Prostate gland (tissue), 2 donors: Measurements from ENCODE around the gene PNKP. TPM values are rescaled to one million over a fixed set of nuclear protein-coding genes. Genes with fewer than 3 reads are reported as not detected.

ENCODE experiments used
- DNase-seq: peaks from one replicate; pipeline ENCODE4 v3.0.0-alpha.2; 2019; ENCODE audit warnings: low spot score
- H3K27ac ChIP-seq, 2 donors: fragments of 200-600 bp; sonication (generic); 2 replicates each; pipeline ENCODE4 v1.5.1; 2017 to 2019
- H3K27me3 ChIP-seq: fragments of 200-600 bp; sonication (generic); replicated peaks from 2 replicates; pipeline ENCODE4 v1.5.1; 2019; ENCODE audit not compliant: insufficient read depth
- H3K36me3 ChIP-seq, 2 donors: fragments of 200-600 bp; sonication (generic); 1 replicate in 1 of 2; 2 replicates in 1 of 2; pipeline versions ENCODE4 v1.5.1 to v1.8.1; 2017 to 2019
- H3K4me1 ChIP-seq: fragments of 200-600 bp; sonication (generic); replicated peaks from 2 replicates; pipeline ENCODE4 v1.5.1; 2019
- H3K4me3 ChIP-seq, 2 donors: fragments of 200-600 bp; sonication (generic); 2 replicates each; pipeline ENCODE4 v1.5.1; 2017 to 2019
- H3K9me3 ChIP-seq: fragments of 200-600 bp; sonication (generic); 2 replicates; pipeline ENCODE4 v1.5.1; 2017
- POLR2A ChIP-seq: fragments of 450-650 bp; IDR thresholded peaks from one replicate; pipeline ENCODE4 v1.6.1; 2016; ENCODE audit warnings: antibody characterized with exemption, mild to moderate bottlenecking
- POLR2AphosphoS5 ChIP-seq: sonication (generic); formaldehyde crosslinking; IDR thresholded peaks from one replicate; pipeline ENCODE4 v1.6.1; 2017; ENCODE audit warnings: antibody characterized with exemption
- WGBS: methylation state at CpG from one replicate; pipeline ENCODE4 v1.1.5; 2018; 5-methylcytosine and 5-hydroxymethylcytosine counted together
- intact Hi-C: fragments of 100-400 bp; cut with DNase I; formaldehyde crosslinking; loops from one replicate; pipeline ENCODE4 v1.14.2; 2022
- total RNA-seq, 2 donors: library from RNA; depleted of rRNA; stranded (reverse); fragments of >200 nt; gene quantifications; one replicate each; pipeline ENCODE4 v1.1.0, GENCODE V29; 2016
- TF ChIP-seq, protein P1 (sequence below), 4 experiments: fragments of 200-600 bp in 2 of 4; fragments of 450-650 bp in 2 of 4; sonication (generic) in 2 of 4; IDR thresholded peaks; 1 replicate in 3 of 4; 2 replicates in 1 of 4; pipeline ENCODE4 v1.5.1; 2016 to 2019; ENCODE audit warnings: antibody characterized with exemption in 4 of 4, mild to moderate bottlenecking in 2 of 4, moderate library complexity in 2 of 4

The PNKP gene
- total RNA-seq, 2 donors from 2014 or later = 64.9 to 128 TPM

DNA sequence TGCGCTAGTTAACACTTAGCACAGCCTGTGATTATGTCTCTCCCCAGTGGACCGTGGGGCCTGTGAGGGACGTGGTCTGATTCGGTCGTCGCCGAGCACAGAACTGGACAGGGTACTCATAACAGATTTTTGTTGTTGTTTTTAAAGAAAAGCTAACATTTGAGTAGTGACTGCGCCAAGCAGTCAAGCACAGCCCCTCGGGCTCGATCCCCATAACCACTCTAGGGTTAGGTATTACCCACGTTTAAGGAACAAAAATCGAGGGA is 17.2 kb downstream of the PNKP start:
- no peaks in the 10 kb centered on the region for H3K27me3 ChIP-seq
- no peak for DNase-seq
- no peaks in the 10 kb centered on the region for H3K4me1 ChIP-seq
- H3K27ac ChIP-seq = peak overlapping the region; percentile 99 to 100
- H3K9me3 ChIP-seq = no peaks in the 10 kb centered on the region
- peak overlapping the region; percentile 62 to 91 for H3K4me3 ChIP-seq
- WGBS = 64% methylated on average over 12 of the region's 12 CpGs
- intact Hi-C loops = loop anchor here (5.0 kb wide), 1 partner anchor 33 kb away; the partner anchor contains the start of gene MED25
- TF ChIP-seq POLR2AphosphoS5 (no peak), POLR2A (no peak)
- TF ChIP-seq, protein P1, sequence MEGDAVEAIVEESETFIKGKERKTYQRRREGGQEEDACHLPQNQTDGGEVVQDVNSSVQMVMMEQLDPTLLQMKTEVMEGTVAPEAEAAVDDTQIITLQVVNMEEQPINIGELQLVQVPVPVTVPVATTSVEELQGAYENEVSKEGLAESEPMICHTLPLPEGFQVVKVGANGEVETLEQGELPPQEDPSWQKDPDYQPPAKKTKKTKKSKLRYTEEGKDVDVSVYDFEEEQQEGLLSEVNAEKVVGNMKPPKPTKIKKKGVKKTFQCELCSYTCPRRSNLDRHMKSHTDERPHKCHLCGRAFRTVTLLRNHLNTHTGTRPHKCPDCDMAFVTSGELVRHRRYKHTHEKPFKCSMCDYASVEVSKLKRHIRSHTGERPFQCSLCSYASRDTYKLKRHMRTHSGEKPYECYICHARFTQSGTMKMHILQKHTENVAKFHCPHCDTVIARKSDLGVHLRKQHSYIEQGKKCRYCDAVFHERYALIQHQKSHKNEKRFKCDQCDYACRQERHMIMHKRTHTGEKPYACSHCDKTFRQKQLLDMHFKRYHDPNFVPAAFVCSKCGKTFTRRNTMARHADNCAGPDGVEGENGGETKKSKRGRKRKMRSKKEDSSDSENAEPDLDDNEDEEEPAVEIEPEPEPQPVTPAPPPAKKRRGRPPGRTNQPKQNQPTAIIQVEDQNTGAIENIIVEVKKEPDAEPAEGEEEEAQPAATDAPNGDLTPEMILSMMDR (IDR thresholded peaks at IDR 0.05) = no peak
- H3K36me3 ChIP-seq = peaks cover 0 to 3% of the 10 kb centered on the region in 2 donors

DNA sequence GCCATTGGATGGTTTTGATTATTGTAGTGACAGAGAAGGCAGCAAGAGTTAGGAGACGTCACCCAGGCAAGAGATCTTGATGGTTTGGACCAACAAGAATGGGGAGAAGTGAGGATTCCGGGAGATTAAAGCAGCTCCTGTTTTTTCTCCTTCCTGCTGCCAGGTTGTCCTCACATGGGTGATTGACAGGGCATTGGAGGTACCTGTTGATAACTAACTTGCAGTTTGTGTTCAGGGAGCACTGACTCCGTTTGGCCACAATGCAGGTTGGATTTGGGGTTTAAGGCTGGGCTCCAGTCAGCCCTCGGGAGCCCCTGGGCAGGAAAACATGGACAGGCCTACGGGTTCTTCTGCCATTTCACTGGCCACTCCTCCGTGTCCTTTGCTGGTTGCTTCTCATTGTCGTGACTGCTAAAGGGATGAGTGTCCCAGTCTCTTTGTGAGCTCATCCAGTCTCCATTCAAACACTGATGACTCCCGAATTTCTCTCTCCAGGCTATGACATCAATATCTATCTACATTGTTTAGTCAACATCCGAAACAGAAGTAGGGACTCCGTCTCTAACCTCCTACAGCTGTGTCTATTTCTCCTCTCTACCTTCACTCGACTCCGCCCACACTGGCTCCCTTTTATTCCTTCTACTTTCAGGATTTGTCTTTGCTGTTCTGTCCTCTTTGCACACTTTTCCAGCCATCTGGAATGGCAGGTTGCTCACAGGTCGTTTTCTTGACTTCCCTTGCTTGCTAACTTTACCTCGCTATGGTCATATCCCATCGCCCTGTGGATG is 17.7 kb downstream of the PNKP start:
- DNase-seq = no peak
- Histone ChIP-seq H3K4me3 (peak overlapping the region; percentile 62 to 91), H3K9me3 (no peaks in the 10 kb centered on the region), H3K27ac (peak overlapping the region; percentile 99 to 100), H3K27me3 (no peaks in the 10 kb centered on the region), H3K4me1 (no peaks in the 10 kb centered on the region), H3K36me3 (no peaks in the 10 kb centered on the region)
- intact Hi-C loops = loop anchor here (5.0 kb wide), 1 partner anchor 32 kb away; the partner anchor contains the start of gene MED25
- WGBS = 93% methylated on average over 15 of the region's 15 CpGs
- TF ChIP-seq, protein P1 (IDR thresholded peaks at IDR 0.05) = no peak
- no peak for TF ChIP-seq POLR2A

DNA sequence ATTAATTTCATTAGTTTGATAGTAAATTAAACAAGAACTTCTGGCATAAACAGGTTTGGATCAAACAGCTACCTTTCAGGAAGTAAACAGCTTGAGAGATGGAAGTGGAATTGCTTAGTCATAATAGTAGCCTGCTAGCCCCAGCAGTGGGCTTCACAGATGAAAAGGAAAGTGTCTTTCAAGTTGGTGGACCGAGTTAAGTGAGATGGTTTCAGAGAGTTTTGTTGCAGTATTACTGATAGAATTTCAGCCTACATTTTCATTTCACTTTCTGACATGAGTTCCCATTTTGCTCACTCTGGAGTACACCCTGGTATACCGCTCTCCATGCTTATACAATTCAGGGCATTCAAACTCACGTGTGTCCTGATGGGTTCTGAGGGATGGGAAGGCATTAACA is 18.4 kb downstream of the PNKP start:
- DNase-seq = no peak
- Histone ChIP-seq H3K36me3 (no peaks in the 10 kb centered on the region), H3K4me1 (no peaks in the 10 kb centered on the region), H3K4me3 (no peak overlapping the region), H3K27me3 (no peaks in the 10 kb centered on the region), H3K27ac (no peak overlapping the region), H3K9me3 (no peaks in the 10 kb centered on the region)
- intact Hi-C loops = no loop called here
- TF ChIP-seq, protein P1 (IDR thresholded peaks at IDR 0.05) = no peak
- TF ChIP-seq POLR2AphosphoS5 = no peak
- TF ChIP-seq POLR2A = no peak
- WGBS = 91% methylated on average over 3 of the region's 3 CpGs

DNA sequence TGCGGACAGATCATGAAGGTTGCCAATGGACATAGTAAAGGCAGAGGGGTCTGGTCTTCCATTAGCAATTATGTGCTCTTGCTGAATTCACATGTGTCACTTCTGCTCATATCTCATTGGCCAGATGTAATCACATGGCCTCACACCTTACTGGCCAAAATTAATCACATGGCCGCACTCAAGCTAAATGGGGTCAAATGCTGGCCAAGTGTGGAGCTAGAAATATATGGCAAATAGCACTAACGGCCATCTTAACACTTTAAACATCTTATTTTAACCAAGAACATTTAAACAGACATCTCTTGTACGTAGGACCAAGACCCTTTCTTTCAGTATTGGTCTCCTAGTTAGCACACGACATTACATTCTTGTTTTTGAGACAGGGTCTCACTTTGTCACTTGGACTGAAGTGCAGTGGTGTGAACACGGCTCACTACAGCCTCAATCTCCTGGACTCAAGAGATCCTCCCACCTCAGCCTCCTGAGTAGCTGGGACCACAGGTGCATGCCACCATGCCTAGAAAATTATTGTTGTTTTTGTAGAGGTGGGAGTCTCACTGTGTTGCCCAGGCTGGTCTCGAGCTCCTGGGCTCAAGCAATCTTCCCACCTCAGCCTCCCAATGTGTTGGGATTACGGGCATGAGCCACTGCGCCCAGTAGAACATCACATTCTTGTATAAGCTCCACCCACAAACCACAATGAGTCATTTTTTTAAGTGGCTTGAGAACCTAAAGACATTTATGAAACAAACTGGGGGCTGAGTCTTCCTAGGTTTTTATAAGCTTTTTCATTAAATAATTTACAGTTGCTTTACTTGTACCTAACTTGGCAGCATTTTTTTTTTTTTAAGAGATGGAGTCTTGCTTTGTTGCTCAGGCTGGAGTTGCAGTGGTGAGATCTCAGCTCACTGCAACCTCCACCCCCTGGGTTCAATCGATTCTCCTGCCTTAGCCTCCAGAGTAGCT is 19.4 kb downstream of the PNKP start:
- no peak for DNase-seq
- TF ChIP-seq POLR2AphosphoS5 = no peak
- TF ChIP-seq, protein P1 (IDR thresholded peaks at IDR 0.05) = no peak
- Histone ChIP-seq H3K9me3 (no peaks in the 10 kb centered on the region), H3K4me3 (no peak overlapping the region), H3K27me3 (no peaks in the 10 kb centered on the region), H3K4me1 (no peaks in the 10 kb centered on the region), H3K36me3 (no peaks in the 10 kb centered on the region), H3K27ac (no peak overlapping the region)
- WGBS = 91% methylated on average over 10 of the region's 10 CpGs
- intact Hi-C loops = no loop called here
